Esophagus squamous epithelium (tissue), 5 donors: ENCODE measurements around the gene TUBD1. TPM values are rescaled to one million over a fixed set of nuclear protein-coding genes. Genes with fewer than 3 reads are reported as not detected.
A peak's percentile ranks its signal among the peaks of the same experiment; 100 is the strongest.

Experiments used
- DNase-seq: peaks from one replicate; lab custom pipeline; 2025; lab: John Stamatoyannopoulos, UW
- H3K27ac ChIP-seq, 4 donors: fragments of 200-600 bp; sonication (generic); one replicate each; pipeline ENCODE4 v1.5.1; 2016 to 2019; ENCODE audit warnings: mild to moderate bottlenecking in 1 of 4
- H3K27me3 ChIP-seq, 4 donors: fragments of 200-600 bp; sonication (generic); 1 replicate in 3 of 4; 2 replicates in 1 of 4; pipeline versions ENCODE4 v1.5.1 to v1.6.0; 2017 to 2021; ENCODE audit warnings: antibody characterized with exemption in 1 of 4
- H3K36me3 ChIP-seq, 3 donors: fragments of 200-600 bp; sonication (generic); one replicate each; pipeline ENCODE4 v1.5.1; 2016 to 2019
- H3K4me1 ChIP-seq, 3 donors: fragments of 200-600 bp; sonication (generic); one replicate each; pipeline ENCODE4 v1.5.1; 2017 to 2019
- H3K4me3 ChIP-seq, 4 donors: fragments of 200-600 bp; sonication (generic); 1 replicate in 3 of 4; 2 replicates in 1 of 4; pipeline ENCODE4 v1.5.1; 2016 to 2019; ENCODE audit warnings: mild to moderate bottlenecking in 2 of 4, moderate library complexity in 1 of 4
- H3K9me3 ChIP-seq, 3 donors: fragments of 200-600 bp; sonication (generic); one replicate each; pipeline ENCODE4 v1.5.1; 2016 to 2019
- POLR2A ChIP-seq, 4 donors: fragments of 450-650 bp; IDR thresholded peaks; one replicate each; pipeline ENCODE4 v1.6.1; 2017; ENCODE audit warnings: antibody characterized with exemption in 4 of 4, mild to moderate bottlenecking in 4 of 4, moderate library complexity in 3 of 4
- WGBS, 2 donors: methylation state at CpG; one replicate each; pipeline ENCODE4 v1.1.5; 2018; 5-methylcytosine and 5-hydroxymethylcytosine counted together
- intact Hi-C: fragments of 100-400 bp; cut with DNase I; formaldehyde crosslinking; loops from one replicate; pipeline ENCODE4 v1.15.0; 2022
- total RNA-seq, 4 donors: library from RNA; depleted of rRNA; stranded (reverse); fragments of >200 nt; gene quantifications; one replicate each; pipeline ENCODE4 v1.1.0, GENCODE V29; 2016
- TF ChIP-seq, protein P1 (sequence below), 6 experiments: fragments of 450-650 bp in 4 of 6; fragments of 200-600 bp in 2 of 6; sonication (generic) in 2 of 6; IDR thresholded peaks; one replicate each; pipeline ENCODE4 v1.5.1; 2016 to 2019; ENCODE audit warnings: antibody characterized with exemption in 6 of 6, mild to moderate bottlenecking in 4 of 6, moderate library complexity in 4 of 6
- donor health status: DM: yes; HTN: yes; CAD: no.

TUBD1 gene
- total RNA-seq, 4 donors from 2014 or later, result 8.0 to 16.0 (median 12.5) TPM

DNA sequence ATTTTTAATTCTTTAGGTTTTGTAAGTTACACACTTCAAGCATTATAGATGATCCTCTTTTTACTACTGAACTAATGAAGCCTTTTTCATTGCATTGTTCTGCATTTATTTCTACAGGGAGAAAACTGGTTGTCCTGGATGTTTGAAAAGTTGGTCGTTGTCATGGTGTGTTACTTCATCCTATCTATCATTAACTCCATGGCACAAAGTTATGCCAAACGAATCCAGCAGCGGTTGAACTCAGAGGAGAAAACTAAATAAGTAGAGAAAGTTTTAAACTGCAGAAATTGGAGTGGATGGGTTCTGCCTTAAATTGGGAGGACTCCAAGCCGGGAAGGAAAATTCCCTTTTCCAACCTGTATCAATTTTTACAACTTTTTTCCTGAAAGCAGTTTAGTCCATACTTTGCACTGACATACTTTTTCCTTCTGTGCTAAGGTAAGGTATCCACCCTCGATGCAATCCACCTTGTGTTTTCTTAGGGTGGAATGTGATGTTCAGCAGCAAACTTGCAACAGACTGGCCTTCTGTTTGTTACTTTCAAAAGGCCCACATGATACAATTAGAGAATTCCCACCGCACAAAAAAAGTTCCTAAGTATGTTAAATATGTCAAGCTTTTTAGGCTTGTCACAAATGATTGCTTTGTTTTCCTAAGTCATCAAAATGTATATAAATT is 53.0 kb downstream of the TUBD1 start:
- intact Hi-C loops, result no loop called here
- Histone ChIP-seq H3K9me3 (no peaks in the 10 kb centered on the region), H3K27ac (peak overlapping the region; percentile 89 to 99 (median 94)), H3K27me3 (no peaks in the 10 kb centered on the region), H3K4me3 (peak overlapping the region; percentile 49 to 76 (median 64)), H3K36me3 (peaks cover 0 to 22% (median 0%) of the 10 kb centered on the region in 3 donors), H3K4me1 (peaks cover 4 to 70% (median 23%) of the 10 kb centered on the region in 3 donors)
- WGBS, 2 donors, result 6 to 13% methylated on average over 6 of the region's 6 CpGs
- TF ChIP-seq POLR2A (IDR thresholded peaks at IDR 0.05), result no peak
- TF ChIP-seq, protein P1, sequence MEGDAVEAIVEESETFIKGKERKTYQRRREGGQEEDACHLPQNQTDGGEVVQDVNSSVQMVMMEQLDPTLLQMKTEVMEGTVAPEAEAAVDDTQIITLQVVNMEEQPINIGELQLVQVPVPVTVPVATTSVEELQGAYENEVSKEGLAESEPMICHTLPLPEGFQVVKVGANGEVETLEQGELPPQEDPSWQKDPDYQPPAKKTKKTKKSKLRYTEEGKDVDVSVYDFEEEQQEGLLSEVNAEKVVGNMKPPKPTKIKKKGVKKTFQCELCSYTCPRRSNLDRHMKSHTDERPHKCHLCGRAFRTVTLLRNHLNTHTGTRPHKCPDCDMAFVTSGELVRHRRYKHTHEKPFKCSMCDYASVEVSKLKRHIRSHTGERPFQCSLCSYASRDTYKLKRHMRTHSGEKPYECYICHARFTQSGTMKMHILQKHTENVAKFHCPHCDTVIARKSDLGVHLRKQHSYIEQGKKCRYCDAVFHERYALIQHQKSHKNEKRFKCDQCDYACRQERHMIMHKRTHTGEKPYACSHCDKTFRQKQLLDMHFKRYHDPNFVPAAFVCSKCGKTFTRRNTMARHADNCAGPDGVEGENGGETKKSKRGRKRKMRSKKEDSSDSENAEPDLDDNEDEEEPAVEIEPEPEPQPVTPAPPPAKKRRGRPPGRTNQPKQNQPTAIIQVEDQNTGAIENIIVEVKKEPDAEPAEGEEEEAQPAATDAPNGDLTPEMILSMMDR (IDR thresholded peaks at IDR 0.05), result no peak
- DNase-seq, result no peak

DNA sequence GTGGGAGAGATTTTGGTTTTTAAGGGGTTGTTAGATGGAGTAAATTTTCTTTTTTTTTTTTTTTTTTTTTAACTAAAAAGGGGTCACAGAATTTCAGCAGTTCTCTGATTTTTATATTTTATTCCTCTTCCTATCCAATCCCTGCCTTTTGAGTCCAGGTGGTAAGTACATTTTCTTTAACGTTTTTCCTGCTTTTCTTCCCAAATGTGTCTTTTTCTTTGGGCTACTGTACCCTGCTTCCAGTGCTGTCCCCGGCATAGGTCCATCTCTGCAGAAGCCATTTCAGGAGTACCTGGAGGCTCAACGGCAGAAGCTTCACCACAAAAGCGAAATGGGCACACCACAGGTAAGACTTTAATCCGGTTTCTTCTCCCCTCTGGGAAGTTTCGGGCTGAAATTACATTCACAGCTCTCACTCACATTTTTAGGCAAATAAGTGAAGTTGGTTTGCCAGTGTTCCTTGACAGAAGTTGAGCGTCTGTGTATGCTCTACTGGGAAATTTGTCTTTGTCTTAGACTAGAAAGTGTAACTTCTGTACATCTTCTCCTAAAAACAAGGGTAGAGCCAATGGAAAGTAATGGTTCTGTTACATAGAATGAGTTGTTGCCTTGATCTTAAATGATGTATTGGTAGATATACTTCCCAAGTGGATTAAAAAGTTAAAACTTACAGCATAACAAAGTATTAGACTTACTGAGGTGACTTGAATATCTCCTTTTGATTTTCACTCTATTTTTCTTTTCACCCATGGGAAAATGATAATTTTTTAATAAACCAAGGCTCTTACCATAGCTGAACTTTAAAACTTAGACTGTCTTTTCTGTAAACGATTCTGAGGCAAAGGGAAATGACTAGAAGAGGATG is 54.5 kb downstream of the TUBD1 start:
- Histone ChIP-seq H3K27me3 (no peaks in the 10 kb centered on the region), H3K36me3 (peaks cover 0 to 22% (median 0%) of the 10 kb centered on the region in 3 donors), H3K27ac (peak overlapping the region; percentile 89 to 99 (median 94)), H3K9me3 (no peaks in the 10 kb centered on the region), H3K4me1 (peaks cover 4 to 55% (median 14%) of the 10 kb centered on the region in 3 donors), H3K4me3 (peak overlapping the region; percentile 49 to 76 (median 64))
- DNase-seq, result no peak
- intact Hi-C loops, result no loop called here
- WGBS, 2 donors, result 1 to 3% methylated on average over 8 of the region's 8 CpGs
- TF ChIP-seq, protein P1 (IDR thresholded peaks at IDR 0.05), result no peak
- no peak for TF ChIP-seq POLR2A (IDR thresholded peaks at IDR 0.05)

DNA sequence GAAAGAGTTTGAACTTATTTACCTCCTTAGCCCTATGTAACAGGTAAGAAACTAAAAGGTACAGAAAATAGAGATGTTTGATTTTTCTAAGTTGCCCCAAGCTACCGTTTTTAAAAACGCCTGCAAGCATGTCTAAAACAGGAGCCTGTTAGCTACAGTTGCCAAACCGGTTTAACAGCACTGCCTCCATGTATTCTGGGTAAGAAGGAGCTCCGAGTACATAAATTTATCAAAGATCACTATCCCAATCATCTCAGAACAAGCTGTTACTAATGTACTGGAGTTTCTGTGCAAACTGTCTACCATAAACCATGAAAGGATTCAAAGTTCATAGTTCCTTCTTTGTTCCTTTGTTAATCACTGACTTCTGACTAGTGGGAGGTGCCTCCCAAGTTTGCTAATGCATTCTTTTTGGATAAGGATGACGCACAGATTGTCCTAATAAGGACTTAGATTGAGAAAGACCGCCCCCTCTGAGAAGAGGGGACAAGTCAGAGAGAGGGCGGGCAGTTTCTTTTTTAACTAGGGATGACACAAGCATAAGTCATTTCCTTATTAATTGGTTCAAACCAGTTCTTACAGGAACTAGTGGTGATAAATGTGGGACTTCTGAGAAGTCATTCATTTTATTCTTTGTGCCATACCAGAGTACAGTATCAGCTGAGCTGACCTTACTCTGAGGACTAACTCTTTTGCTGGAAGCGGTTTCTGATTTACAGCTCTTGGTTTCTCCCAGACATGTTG is 55.3 kb downstream of the TUBD1 start:
- Histone ChIP-seq H3K36me3 (peaks cover 0 to 22% (median 0%) of the 10 kb centered on the region in 3 donors), H3K4me3 (peak overlapping the region; percentile 49 to 76 (median 64)), H3K27ac (peak overlapping the region; percentile 89 to 99 (median 94)), H3K4me1 (peaks cover 4 to 52% (median 14%) of the 10 kb centered on the region in 3 donors), H3K9me3 (no peaks in the 10 kb centered on the region), H3K27me3 (no peaks in the 10 kb centered on the region)
- WGBS, 2 donors, result 1 to 2% methylated on average over 8 of the region's 8 CpGs
- DNase-seq, result peak; percentile 53
- intact Hi-C loops, result no loop called here
- TF ChIP-seq, protein P1 (IDR thresholded peaks at IDR 0.05), result no peak
- TF ChIP-seq POLR2A (IDR thresholded peaks at IDR 0.05), result peak in 3 of 4 donors; percentile 88 to 97 (median 91)

DNA sequence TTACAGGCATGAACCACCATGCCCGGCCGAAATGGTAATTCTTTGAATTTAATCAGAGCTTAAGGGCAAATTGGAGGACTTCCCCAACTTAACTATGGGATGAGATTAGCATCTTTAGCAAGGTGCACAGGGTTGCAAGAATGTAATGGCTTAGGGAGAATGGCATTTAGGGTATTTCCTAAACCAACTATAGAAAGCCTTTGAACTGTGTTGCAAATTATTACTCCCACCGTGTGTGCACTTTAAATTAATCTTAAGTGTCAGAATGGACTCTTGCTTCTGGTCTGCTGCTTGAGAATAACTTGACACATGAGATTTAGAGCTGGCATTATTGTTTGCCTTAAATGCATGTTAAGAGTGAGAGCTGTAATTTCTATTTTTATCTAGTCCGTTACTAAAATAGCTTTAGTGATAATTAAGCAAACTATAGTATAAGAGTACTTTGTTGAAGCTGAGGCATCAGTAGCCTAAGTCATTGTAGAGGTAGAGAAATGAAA is 59.8 kb downstream of the TUBD1 start:
- H3K27ac ChIP-seq, result no peak overlapping the region
- no peak overlapping the region for H3K4me3 ChIP-seq
- DNase-seq, result no peak
- intact Hi-C loops, result no loop called here
- H3K9me3 ChIP-seq, result no peaks in the 10 kb centered on the region
- H3K27me3 ChIP-seq, result no peaks in the 10 kb centered on the region
- H3K36me3 ChIP-seq, result no peaks in the 10 kb centered on the region
- 47 to 58% methylated on average over 3 to 4 of the region's 4 CpGs for whole genome bisulfite sequencing, 2 donors
- TF ChIP-seq, protein P1 (IDR thresholded peaks at IDR 0.05), result no peak
- H3K4me1 ChIP-seq, result peaks cover 21 to 62% (median 44%) of the 10 kb centered on the region in 3 donors
